Measurements from ENCODE around the gene MRPL57.
"Not testable (repeated sequence)": the region's sequence is repeated elsewhere in the genome, so short reads cannot be mapped to it uniquely, and the experiment has no call there.

MRPL57 gene

DNA sequence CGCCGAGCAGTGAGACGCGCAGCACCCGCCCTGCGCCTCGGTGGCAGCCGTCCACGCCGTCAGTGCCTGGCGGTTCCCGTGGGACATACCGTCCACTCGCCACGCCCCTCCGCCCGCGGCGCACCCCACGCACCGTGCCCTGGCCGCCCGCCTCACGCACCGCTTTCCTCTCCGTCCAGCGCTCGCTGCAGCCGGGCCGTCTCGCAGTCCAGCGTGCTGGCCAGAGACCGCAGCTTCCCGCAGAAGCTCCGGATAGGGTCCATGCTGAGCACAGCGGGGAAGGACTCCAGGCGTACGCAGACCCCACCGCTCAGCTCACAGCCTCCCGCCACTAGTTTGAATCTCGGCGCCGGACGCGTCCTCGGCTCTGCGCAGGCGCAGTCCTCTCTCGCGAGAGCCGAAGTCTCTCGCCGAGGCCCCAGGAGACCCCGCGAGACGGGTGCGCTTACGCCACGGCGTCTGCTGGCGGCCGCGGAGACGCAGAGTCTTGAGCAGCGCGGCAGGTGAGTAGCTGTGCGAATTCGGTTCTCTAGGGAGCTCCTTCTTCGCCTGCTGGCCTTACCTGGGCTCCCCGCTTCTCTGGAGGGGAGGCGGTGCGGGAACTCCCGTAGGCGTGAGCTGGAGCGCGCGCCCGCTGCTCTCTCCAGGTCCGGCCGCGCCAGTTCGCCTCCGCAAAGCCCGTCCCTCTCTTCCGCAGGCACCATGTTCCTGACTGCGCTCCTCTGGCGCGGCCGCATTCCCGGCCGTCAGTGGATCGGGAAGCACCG lies at the start of gene MRPL57, which contains the start of gene SKA3:
MRPL57 (plus strand) TSS at position 444 of the 767 bp plus-strand sequence; CDS start at position 703, 259 bp downstream.
SKA3 (minus strand) TSS at position 338 of the 767 bp plus-strand sequence; CDS start at position 263, 75 bp downstream.
- DNase-seq (ENCODE audit: low read depth in 3 of 3) = peak; percentile 88 to 91 (median 88)

DNA sequence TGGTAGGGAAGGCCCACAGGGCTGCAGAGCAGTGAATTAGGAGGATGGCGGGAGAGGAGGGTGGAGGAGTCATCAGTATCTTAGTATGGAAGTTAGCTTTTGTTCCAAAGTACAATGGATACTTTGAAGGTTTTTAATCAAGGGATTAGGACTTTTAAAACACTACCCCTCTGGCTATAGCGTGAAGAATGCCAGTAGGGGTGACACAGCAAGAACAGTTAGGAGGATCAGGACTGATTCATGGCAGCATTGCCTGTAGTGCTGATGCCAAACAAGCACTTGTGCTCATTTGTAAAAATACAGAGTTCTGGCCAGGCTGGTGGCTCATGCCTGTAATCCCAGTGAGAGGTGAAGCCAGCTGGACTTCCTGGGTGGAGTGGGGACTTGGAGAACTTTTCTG lies 46.3 kb upstream of the MRPL57 start:
- no peak for DNase-seq (ENCODE audit: low read depth in 3 of 3)

DNA sequence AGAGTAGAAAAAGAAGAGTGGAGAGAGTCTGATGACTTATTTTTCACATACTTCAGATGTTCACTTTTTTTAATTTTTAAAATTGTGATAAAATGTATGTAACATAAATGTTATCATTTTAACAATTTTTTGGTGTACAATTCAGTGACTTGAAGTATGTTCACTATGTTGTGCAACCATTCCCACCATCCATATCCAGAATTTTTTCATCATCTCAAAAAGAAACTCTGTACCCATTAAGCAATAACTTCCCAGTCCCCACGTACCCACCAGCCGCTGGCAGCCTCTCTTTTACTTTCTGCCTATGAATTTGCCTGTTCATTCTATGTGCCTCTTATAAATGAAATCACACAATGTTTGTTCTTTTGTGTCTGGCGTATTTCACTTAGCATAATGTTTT lies 43.4 kb upstream of the MRPL57 start:
- DNase-seq (ENCODE audit: low read depth in 3 of 3) = no peak

DNA sequence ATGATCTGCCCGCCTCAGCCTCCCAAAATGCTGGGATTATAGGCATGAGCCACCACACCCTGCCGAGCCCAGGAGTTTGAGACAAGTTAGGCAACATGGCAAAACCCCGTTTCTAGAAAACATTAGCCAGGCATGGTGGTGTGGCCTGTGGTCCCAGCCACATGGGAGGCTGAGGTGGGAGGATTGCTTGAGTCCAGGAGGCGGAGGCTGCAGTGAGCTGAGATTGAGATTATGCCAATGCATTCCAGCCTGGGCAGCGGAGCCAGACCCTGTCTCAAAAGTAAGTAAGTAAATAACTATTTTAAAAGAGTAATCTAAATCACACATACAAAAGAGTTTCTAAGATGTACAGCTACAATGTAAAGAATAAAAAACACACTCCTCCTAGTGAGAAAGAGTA lies 42.0 kb upstream of the MRPL57 start:
- no peak for DNase-seq (ENCODE audit: low read depth in 3 of 3)

DNA sequence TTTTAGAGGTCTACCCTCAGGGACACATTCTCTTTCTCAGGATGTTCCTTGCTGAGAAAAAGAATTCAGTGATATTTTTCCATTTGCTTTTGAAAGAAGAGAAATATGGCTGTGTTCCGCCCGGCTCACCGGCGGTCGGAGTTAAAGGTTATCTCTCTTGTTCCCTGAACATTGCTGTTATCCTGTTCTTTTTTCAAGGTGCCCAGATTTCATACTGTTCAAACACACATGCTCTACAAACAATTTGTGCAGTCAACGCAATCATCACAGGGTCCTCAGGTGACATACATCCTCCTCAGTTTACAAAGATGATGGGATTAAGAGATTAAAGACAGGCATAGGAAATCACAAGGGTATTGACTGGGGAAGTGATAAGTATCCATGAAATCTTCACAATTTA lies 40.6 kb upstream of the MRPL57 start:
- not testable (repeated sequence) for DNase-seq (ENCODE audit: low read depth in 3 of 3)

DNA sequence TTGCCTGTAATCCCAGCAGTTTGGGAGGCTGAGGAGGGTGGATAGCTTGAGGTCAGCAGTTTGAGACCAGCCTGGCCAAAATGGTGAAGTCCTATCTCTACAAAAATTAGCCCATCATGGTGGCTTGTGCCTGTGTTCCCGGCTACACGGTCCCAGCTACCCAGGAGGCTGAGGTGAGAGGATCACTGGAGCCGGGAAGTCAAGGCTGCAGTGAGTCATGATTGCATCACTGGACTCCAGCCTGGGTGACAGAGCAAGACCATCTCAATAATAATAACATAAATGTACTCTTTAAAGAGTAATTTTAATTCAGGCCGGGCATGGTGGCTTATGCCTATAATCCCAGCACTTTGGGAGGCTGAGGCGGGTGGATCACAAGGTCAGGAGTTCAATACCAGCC lies 38.8 kb upstream of the MRPL57 start:
- no peak for DNase-seq (ENCODE audit: low read depth in 3 of 3)

DNA sequence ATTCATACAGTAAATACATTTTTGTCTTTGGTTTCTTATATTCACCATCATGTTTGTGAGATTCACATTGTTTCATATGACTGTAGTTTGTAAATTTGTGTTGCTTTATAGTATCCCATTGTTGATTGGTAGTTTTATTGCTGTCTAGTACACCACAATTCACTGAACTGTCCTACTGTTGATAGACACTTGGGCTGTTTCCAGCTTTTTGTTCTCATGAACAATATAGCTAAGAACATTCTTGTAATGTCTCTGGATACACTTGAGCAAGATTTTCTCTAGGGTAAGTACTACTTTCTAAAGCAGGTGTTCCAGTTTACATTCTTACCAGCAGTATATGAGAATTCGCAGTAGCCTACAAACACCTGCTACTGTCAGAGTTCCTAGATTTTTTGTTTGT lies 37.9 kb upstream of the MRPL57 start:
- DNase-seq (ENCODE audit: low read depth in 3 of 3) = no peak

DNA sequence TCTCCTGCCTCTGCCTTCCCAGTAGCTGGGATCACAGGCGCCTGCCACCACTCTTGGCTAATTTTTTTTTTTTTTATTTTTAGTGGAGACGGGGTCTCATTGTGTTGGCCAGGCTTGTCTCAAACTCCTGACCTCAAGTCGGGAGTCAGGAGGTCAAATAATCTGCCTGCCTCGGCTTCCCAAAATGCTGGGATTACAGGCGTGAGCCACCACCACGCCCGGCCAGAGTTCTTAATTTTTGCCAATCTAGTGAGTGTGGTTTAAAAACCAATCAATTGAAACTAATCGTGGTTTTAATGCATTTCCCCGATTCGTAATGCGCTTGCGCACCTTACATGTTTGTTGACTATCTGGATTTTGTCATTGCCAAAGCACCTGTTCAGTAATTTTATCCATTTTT lies 37.1 kb upstream of the MRPL57 start:
- DNase-seq (ENCODE audit: low read depth in 3 of 3) = no peak

DNA sequence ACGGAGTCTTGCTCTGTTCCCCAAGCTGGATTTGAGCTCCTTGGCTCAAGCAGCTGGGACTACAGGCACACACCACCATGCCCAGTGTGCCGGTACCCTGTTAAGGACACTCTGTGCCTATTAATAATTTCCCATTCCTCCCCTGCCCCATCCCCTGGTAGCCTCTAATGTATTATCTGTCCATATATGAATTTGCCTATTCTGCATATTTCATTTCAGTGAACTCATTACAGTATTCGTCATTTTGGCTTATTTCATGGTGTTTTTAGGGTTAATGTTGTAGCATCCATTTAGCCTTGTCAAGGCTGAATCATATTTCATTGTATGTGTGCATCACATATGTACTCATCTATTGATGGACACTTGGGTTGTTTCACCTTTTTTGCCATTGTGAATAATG lies 33.7 kb upstream of the MRPL57 start:
- DNase-seq (ENCODE audit: low read depth in 3 of 3) = no peak

DNA sequence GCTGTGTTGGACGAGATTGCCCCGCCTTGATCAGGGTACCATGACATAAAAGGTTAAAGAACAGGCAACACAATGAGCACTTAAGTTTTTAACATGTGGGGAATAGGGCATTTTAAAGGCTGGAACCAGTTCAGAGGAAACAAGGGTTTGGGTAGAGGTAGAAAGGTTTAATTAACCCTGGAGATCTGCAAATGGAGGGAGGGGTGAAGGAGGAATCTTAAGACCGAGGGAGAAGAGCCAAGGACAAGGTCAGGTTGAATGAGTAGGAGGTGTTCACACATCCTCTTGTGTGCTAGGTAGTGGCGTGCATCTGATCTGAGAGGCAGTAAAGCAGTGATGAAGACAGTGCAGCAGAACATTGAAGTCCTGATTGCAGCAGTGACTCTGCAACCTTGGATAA lies 28.6 kb upstream of the MRPL57 start:
- no peak for DNase-seq (ENCODE audit: low read depth in 3 of 3)

DNA sequence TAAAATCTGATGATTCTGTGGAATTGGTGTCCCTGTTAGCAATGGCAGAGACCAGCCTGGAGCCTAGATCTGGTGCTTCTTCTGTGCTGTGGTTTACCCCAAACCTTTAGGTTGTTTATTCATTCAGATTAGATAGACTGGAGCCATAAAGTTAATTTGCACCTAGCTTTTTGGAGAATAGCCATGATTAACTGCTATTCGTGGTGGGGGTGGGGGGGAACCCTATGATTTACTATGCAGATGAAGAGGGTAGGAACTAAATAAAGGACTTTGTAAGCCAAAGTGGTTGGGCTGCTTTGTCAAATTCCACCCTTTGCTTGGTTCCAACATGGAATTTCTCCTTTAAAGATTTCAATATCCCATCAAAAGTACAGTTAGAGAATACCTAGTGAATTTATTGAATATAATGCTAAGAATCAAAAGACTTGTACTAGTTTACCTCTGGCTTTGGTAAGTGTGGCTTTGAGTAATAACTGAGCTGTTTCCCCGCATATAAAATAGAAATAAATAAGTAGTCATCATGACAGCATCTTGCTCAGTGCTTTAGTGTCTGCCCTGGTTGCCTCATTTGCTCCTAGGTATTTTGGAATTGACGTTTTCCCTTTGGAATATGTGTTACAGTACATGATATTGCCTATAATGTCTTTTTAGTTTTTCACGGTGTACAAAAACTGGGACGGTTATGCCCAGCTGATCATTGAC lies 27.8 kb upstream of the MRPL57 start:
- no peak for DNase-seq (ENCODE audit: low read depth in 3 of 3)

DNA sequence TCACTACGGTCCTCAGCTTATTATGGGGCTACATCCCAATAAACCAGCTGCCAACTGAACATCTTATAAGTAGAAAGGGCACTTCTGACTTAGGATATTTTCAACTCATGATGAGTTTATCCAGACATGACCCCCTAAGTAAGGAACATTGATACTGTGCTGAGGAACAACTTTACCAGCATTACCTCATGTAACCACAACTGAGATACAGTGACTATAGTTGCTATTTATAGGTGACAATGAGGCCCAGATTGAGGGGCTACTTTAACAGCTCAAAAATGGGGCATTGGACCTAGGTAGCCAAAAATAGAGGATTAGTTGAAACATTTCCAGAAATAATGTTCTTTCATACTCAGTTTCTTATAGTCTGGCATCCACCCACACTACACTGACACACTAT lies 26.9 kb upstream of the MRPL57 start:
- DNase-seq (ENCODE audit: low read depth in 3 of 3) = no peak

DNA sequence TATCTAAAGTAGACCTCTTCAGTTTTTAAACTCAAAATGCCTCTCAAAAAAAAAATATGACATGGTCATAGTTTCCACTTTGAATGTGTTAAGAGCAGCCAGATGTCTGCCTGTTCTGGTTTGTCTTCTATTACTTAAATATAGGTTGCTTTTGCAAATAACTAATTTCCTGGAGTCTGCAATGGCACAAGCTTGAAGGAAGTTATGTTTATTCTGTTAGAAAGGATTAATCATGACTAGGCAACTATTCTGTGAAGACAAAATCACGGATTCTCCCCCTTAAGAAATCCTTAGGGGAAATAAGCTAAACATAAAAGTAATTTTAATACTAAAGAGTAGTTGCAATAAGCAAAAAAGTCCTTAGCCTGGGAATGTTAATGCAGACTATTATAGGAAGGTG lies 26.4 kb upstream of the MRPL57 start:
- no peak for DNase-seq (ENCODE audit: low read depth in 3 of 3)

DNA sequence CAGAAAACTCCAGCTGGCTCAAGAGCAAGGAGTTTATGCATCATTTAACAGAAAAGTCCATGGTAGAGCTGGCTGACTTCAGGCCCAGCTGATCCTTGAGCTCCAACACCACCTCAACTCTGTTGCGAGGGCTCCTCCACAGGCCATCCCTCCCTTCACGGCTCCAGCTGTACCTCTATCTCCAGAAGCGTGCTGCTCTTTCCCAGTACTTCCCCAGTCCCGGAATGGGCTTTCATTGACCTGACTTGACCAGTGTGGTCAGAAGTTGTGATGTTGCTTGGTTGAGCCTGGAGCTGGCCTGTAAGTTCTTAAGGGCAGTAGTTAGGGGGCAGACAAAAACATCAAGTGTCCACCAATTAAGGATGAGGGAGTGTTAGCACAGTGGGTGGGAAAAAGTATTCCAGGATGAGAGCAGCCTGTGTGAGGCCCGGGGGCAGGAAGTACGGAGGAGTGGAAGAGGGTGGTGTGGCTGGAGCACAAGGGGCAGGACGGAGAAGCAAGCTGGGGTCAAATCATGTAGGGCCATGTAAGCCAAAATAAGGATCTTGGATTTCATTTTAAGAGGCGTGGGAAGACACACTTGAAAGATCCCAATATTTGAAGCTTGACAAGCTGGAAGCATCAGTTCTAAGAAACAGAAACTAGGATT lies 24.1 kb upstream of the MRPL57 start:
- no peak for DNase-seq (ENCODE audit: low read depth in 3 of 3)

DNA sequence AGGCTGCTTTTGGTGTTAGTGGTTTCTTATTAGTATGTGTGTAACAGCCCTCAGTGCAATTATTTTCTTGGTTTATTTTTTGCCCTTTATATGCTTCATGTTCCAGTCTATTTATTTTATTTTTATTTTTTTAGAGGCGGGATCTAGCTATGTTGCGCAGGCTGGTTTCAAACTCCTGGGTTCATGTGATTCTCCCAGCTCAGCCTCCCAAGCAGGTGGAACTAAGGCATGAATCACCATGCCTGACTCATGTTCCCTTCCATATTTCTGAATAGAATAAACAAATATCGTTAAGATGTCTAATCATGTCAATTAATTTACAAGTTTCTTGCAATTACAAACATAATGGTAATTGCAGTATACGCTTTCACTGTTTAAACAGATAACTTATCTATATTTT lies 11.8 kb upstream of the MRPL57 start:
- no peak for DNase-seq (ENCODE audit: low read depth in 3 of 3)

DNA sequence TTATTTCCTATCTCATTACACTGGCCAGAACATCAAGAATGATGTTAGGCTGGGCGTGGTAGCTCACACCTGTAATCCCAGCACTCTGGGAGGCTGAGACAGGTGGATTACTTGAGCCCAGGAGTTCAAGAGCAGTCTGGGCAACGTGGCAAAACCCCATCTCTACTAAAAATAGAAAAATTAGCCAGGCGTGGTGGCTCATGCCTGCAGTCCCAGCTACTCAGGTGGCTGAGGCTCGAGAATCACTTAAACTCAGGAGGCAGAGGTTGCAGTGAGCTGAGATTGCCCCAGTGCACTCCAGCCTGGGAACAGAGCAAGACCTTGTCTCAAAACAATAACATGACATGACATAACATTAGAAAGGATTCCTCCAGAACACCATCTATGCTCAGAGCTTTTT lies 10.9 kb upstream of the MRPL57 start:
- not testable (repeated sequence) for DNase-seq (ENCODE audit: low read depth in 3 of 3)

DNA sequence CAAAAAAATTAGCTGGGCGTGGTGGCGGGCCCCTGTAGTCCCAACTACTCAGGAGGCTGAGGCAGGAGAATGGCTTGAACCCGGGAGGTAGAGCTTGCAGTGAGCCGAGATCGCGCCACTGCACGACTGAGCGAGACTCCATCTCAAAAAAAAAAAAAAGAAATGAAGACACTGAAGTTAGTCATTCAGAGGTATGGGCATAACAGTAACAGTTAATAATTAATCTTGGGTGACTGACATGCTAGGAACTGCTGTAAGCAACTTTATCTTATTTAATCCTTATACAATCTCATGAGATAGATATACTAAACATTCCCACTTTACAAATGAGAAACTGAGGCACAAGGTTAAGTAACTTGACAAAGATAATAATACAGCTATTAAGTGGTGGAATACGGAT lies 5.0 kb upstream of the MRPL57 start:
- DNase-seq (ENCODE audit: low read depth in 3 of 3) = no peak

DNA sequence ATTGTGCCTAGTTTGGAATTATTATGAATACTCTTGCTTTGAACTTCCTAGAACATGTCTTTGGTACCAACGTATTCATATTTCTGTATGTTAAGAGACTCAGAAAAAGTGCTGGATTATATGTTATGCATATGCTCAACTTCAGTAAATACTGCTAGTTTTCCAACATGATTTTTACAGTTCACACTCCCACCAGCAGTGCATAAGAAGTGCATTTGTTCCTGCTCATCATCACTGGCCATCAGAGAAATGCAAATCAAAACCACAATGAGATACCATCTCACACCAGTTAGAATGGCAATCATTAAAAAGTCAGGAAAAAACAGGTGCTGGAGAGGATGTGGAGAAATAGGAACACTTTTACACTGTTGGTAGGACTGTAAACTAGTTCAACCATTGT lies 2.7 kb upstream of the MRPL57 start:
- DNase-seq (ENCODE audit: low read depth in 3 of 3) = not testable (repeated sequence)

DNA sequence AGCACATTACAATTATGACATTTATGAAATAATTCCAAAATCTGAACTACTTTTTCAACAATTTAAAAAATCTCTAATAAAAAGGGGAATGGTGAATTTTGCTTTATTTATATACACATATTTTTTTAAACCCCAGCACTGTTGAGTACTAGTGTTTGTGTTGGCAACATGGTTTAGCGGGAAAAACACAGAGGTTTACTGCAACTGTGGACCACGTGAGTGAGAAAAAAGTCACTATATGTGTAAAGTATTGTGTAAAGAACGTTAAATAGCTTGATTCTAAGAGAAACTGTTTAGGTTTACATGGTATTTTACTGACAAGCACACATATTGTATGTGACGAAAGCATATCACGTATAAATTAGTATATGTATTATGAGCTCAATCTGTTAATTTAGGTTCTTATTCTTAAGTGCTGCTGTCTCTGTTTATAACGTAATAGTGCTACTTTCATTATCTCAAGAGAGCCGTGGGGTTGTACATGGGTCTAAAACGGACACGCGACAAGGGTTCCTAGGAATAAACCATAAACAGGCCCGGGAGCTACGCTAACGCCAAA lies 723 bp upstream of the MRPL57 start:
- DNase-seq (ENCODE audit: low read depth in 3 of 3) = no peak

DNA sequence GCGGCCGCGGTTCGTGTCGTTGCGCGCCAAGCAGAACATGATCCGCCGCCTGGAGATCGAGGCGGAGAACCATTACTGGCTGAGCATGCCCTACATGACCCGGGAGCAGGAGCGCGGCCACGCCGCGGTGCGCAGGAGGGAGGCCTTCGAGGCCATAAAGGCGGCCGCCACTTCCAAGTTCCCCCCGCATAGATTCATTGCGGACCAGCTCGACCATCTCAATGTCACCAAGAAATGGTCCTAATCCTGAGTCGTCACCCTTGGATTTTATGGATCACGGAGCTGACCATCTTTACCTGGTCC lies 475 bp downstream of the MRPL57 start:
- DNase-seq (ENCODE audit: low read depth in 3 of 3) = peak in 1 of 3 donors; percentile 19

DNA sequence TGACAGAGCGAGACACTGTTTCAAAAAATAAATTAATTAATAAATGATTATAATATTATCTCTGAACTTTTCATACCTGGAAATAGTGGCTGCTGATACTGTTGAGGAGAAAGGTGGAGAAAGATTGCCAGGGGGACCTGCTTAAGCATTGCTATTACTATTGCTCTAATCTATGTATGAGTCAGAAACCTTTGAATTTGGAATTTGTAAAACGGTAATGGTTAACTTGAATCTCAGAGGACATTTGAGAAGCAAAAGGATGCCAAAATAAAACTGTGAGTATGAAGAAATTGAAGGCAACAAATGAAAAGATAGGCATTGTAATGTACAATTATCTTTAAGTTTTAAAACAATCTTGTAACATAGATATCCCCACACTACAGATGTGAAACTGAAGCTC lies 5.2 kb downstream of the MRPL57 start:
- no peak for DNase-seq (ENCODE audit: low read depth in 3 of 3)

DNA sequence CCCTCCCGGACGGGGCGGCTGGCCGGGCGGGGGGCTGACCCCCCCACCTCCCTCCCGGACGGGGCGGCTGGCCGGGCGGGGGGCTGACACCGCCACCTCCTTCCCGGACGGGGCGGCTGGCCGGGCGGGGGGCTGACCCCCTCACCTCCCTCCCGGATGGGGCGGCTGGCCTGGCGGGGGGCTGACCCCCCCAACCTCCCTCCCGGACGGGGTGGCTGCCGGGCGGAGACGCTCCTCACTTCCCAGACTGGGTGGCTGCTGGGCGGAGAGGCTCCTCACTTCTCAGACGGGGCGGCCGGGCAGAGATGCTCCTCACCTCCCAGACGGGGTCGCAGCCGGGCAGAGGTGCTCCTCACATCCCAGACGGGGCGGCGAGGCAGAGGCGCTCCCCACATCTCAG lies 10.0 kb downstream of the MRPL57 start:
- DNase-seq (ENCODE audit: low read depth in 3 of 3) = not testable (repeated sequence)

DNA sequence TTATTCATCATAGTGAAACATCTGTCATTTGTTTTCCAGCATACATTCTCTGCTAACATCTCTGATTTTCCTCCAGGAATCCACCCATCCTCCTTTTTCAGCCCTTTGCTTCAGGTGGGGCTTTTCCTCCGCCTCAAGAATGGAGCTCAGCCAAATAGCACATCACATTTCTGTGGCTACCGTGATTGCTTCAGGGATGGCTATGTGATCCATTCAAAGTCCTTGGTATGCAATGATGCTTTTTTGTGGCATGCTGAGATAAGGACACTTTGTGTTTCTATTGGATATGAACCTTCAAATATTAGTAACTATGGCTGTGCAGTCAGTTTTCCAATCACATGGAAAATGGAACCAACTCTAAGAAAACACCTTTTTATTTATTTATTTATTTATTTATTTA lies 18.3 kb downstream of the MRPL57 start:
- DNase-seq (ENCODE audit: low read depth in 3 of 3) = not testable (repeated sequence)

Measured in stimulated activated CD4-positive, alpha-beta T cell treated with anti-CD3 and anti-CD28 coated beads, TNF-alpha, amount 100 ng/mL, for 48 hours (primary cell).